B cell (primary cell): ENCODE data around the gene RIC1. TPM values are rescaled to one million over a fixed set of nuclear protein-coding genes. Genes with fewer than 3 reads are reported as not detected.

Experiments
- ATAC-seq: fragments of 200-7000 bp; cut with Tn5 transposase; one replicate; pipeline ENCODE4 v1.10.0; 2021; ENCODE audit warnings: low read depth, mild to moderate bottlenecking, moderate number of reproducible peaks, moderate library complexity
- CTCF ChIA-PET: fragments of 350-600 bp; sonication (Branson Sonifier 250); formaldehyde crosslinking; loops from one replicate; lab custom pipeline; 2021; ENCODE audit warnings: antibody characterized with exemption, inconsistent platforms; lab: Charles Lee
- POLR2A ChIA-PET: fragments of 350-600 bp; sonication (Branson Sonifier 250); formaldehyde crosslinking; loops from one replicate; lab custom pipeline; 2021; ENCODE audit warnings: antibody characterized with exemption; lab: Charles Lee
- DNase-seq: peaks from one replicate; pipeline ENCODE4 v3.0.0; 2013
- H2AFZ ChIP-seq: 2 replicates; pipeline ENCODE4 v1.6.1; 2012; ENCODE audit warnings: mild to moderate bottlenecking, low read depth, low read length; ENCODE audit not compliant: insufficient read depth, poor library complexity, severe bottlenecking
- H3K27ac ChIP-seq, 2 donors: 1 replicate in 1 of 2; 2 replicates in 1 of 2; pipeline ENCODE4 v1.5.1; 2012 to 2013; ENCODE audit warnings: low read length in 2 of 2, mild to moderate bottlenecking in 2 of 2, moderate library complexity in 1 of 2
- H3K27me3 ChIP-seq, 4 experiments: fragments of 200-600 bp in 1 of 4; sonication (generic) in 1 of 4; replicated peaks in 1 of 4; 1 replicate in 2 of 4; 2 replicates in 2 of 4; pipeline versions ENCODE4 v1.6.1 to v1.7.0; 2013 to 2016; ENCODE audit warnings: low read length in 3 of 4, mild to moderate bottlenecking in 2 of 4, mixed read lengths in 1 of 4, moderate library complexity in 1 of 4; ENCODE audit not compliant: insufficient read depth in 4 of 4, control insufficient read depth in 3 of 4; ENCODE audit errors: control extremely low read depth in 1 of 4
- H3K36me3 ChIP-seq, 2 experiments: replicated peaks in 1 of 2; 1 replicate in 1 of 2; 2 replicates in 1 of 2; pipeline versions ENCODE4 v1.6.1 to v1.7.1; 2013; ENCODE audit warnings: low read length in 1 of 2; ENCODE audit not compliant: insufficient read depth in 2 of 2, control insufficient read depth in 1 of 2; ENCODE audit errors: control extremely low read depth in 1 of 2, extremely low read depth in 1 of 2
- H3K4me1 ChIP-seq, 2 donors: fragments of 200-600 bp in 1 of 2; sonication (generic) in 1 of 2; 1 replicate in 1 of 2; 2 replicates in 1 of 2; pipeline versions ENCODE4 v1.5.1 to v1.6.1; 2013 to 2017; ENCODE audit warnings: low read length in 2 of 2; ENCODE audit not compliant: control insufficient read depth in 2 of 2, insufficient read depth in 2 of 2
- H3K4me2 ChIP-seq: replicated peaks from 2 replicates; pipeline ENCODE3; 2012; ENCODE audit warnings: mild to moderate bottlenecking, low read depth, low read length; ENCODE audit not compliant: poor library complexity, severe bottlenecking
- H3K4me3 ChIP-seq, 5 experiments: fragments of 200-600 bp in 1 of 5; sonication (generic) in 1 of 5; 1 replicate in 3 of 5; 2 replicates in 2 of 5; pipeline versions ENCODE4 v1.5.1 to v1.7.0; 2011 to 2016; ENCODE audit warnings: low read length in 4 of 5, mild to moderate bottlenecking in 4 of 5, low read depth in 2 of 5, control low read depth in 1 of 5, moderate library complexity in 1 of 5; ENCODE audit not compliant: insufficient read depth in 1 of 5; ENCODE audit errors: control extremely low read depth in 1 of 5, extremely low read depth in 1 of 5
- H3K79me2 ChIP-seq: fragments of 200-600 bp; sonication (generic); one replicate; pipeline ENCODE4 v1.6.0; 2016; ENCODE audit warnings: low read length; ENCODE audit not compliant: control insufficient read depth, insufficient read depth
- H3K9ac ChIP-seq: fragments of 200-600 bp; sonication (generic); 2 replicates; pipeline ENCODE4 v1.6.1; 2017; ENCODE audit warnings: mild to moderate bottlenecking, low read length, moderate library complexity
- H3K9me3 ChIP-seq, 3 donors: one replicate each; pipeline versions ENCODE4 v1.6.1 to v1.7.1; 2013; ENCODE audit warnings: low read length in 2 of 3; ENCODE audit not compliant: control insufficient read depth in 2 of 3, insufficient read depth in 1 of 3; ENCODE audit errors: control extremely low read depth in 1 of 3
- H4K20me1 ChIP-seq: 2 replicates; pipeline ENCODE4 v1.6.0; 2012; ENCODE audit warnings: mild to moderate bottlenecking, low read length; ENCODE audit not compliant: insufficient read depth, control insufficient read depth, poor library complexity, severe bottlenecking
- H3K27ac Mint-ChIP-seq: one replicate; pipeline ENCODE4 v1.8.0; 2021; ENCODE audit warnings: mixed read lengths
- H3K27me3 Mint-ChIP-seq: one replicate; pipeline ENCODE4 v1.8.0; 2021; ENCODE audit warnings: mixed read lengths
- H3K4me1 Mint-ChIP-seq: one replicate; pipeline ENCODE4 v1.8.0; 2021; ENCODE audit warnings: mixed read lengths
- H3K4me3 Mint-ChIP-seq: one replicate; pipeline ENCODE4 v1.8.0; 2021; ENCODE audit warnings: mixed read lengths
- H3K9me3 Mint-ChIP-seq: one replicate; pipeline ENCODE4 v1.8.0; 2022; ENCODE audit warnings: mixed read lengths; ENCODE audit not compliant: insufficient read depth
- EZH2 ChIP-seq: IDR thresholded peaks from 2 replicates; pipeline ENCODE4 v1.6.1; 2012; ENCODE audit warnings: borderline replicate concordance, low read depth, mild to moderate bottlenecking, moderate library complexity, low read length; ENCODE audit not compliant: insufficient read depth, poor library complexity, severe bottlenecking
- intact Hi-C: fragments of 100-400 bp; cut with micrococcal nuclease; formaldehyde crosslinking; loops from one replicate; pipeline ENCODE4 v1.10.0; 2022
- polyA plus RNA-seq: library from polyadenylated mRNA; depleted of rRNA; stranded (reverse); fragments of >200 nt; gene quantifications from 2 replicates; pipeline ENCODE4 v1.2.3, GENCODE V29; 2012
- total RNA-seq, 2 donors: library from RNA; stranded (reverse); fragments of 120-200 nt in 1 of 2; gene quantifications; 1 replicate in 1 of 2; 2 replicates in 1 of 2; pipeline versions ENCODE4 v1.2.3 to v1.2.4, GENCODE V29; 2013 to 2022
- TF ChIP-seq, protein P1 (sequence below): fragments of 200-600 bp; IDR thresholded peaks from one replicate; pipeline ENCODE4 v1.8.0; 2022; ENCODE audit warnings: antibody characterized with exemption, mild to moderate bottlenecking

Gene RIC1
- total and polyA plus RNA-seq, 2 donors (not counting 1 experiment from before 2014, with no cell fraction given) = 20.7 to 58.8 TPM

DNA sequence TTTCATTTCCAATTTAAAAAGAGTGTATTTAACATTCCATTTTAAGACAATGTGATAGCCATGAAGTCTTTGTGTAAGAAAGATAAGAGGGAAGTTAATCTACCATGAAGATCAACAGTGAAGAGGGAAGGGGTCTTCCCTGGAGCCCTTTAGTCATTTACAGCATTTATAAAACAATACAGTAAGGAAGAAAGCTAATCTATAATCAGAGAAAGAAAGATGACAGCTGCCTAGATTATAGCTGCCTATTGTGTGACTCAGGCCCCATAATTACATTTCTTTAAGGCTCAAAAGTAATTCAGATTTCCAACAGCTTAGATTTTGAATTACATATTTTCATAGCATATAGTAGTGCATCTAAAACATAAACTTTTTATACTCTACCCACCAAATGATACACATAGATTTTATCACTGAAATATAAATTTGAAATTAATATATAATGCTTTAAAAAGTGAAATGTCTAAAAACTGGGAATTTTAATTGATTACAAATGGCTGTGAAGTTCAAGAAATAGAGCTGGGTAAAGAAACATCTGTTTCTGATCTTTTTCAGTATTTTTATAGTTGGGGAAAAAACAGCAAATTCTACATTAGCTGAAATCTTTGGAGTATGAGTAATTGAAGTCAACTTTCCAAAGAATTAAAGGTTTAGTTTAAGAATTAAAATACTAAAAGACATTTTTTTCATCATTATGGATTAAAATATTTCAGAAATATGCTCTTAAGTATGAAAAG, 89.6 kb downstream of the RIC1 start:
- Histone ChIP-seq H3K9ac (no peak overlapping the region), H3K27me3 (no peaks in the 10 kb centered on the region), H4K20me1 (no peaks in the 10 kb centered on the region), H3K79me2 (peaks cover 3% of the 10 kb centered on the region), H3K4me2 (no peak overlapping the region), H3K4me1 (no peaks in the 10 kb centered on the region), H3K9me3 (peaks cover 0 to 20% (median 0%) of the 10 kb centered on the region in 3 donors), H2AFZ (no peak overlapping the region), H3K4me3 (no peak overlapping the region), H3K36me3 (peaks cover 8 to 44% of the 10 kb centered on the region in 2 experiments), H3K27ac (peak overlapping the region in 1 of 2 donors; percentile 33)
- Mint-ChIP-seq H3K27ac (peak overlapping the region; percentile 28), H3K9me3 (peaks cover 4% of the 10 kb centered on the region), H3K4me3 (no peak overlapping the region), H3K4me1 (peaks cover 6% of the 10 kb centered on the region), H3K27me3 (no peaks in the 10 kb centered on the region)
- no peak for ATAC-seq
- POLR2A ChIA-PET = no interaction called here
- no peak for DNase-seq
- CTCF ChIA-PET = interaction anchor here (0.6 to 1.3 kb wide), 3 partner anchors 268 to 532 kb away, joined by 3 read pairs; partner anchors contain the start of gene CD274
- intact Hi-C loops = loop anchor here (5.0 to 10.0 kb wide), 2 partner anchors 86 to 114 kb away; no protein-coding TSS in a partner anchor
- TF ChIP-seq, protein P1, sequence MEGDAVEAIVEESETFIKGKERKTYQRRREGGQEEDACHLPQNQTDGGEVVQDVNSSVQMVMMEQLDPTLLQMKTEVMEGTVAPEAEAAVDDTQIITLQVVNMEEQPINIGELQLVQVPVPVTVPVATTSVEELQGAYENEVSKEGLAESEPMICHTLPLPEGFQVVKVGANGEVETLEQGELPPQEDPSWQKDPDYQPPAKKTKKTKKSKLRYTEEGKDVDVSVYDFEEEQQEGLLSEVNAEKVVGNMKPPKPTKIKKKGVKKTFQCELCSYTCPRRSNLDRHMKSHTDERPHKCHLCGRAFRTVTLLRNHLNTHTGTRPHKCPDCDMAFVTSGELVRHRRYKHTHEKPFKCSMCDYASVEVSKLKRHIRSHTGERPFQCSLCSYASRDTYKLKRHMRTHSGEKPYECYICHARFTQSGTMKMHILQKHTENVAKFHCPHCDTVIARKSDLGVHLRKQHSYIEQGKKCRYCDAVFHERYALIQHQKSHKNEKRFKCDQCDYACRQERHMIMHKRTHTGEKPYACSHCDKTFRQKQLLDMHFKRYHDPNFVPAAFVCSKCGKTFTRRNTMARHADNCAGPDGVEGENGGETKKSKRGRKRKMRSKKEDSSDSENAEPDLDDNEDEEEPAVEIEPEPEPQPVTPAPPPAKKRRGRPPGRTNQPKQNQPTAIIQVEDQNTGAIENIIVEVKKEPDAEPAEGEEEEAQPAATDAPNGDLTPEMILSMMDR = no peak
- no peak for TF ChIP-seq EZH2
